ENCODE results near the gene ERBB4.

ERBB4 gene

GRCh38 chr2:212364112-212364985 is 174.3 kb downstream of the ERBB4 start:
- DNase-seq (ENCODE audit: low read depth, low spot score), result no peak

GRCh38 chr2:212361174-212361756 is 177.3 kb downstream of the ERBB4 start:
- no peak for DNase-seq (ENCODE audit: low read depth, low spot score)

- no peak for DNase-seq (ENCODE audit: low read depth, low spot score)
These were observed 178.5 kb downstream of the ERBB4 start for GRCh38 chr2:212360068-212360460.

- no peak for DNase-seq (ENCODE audit: low read depth, low spot score)
These were observed 179.1 kb downstream of the ERBB4 start for GRCh38 chr2:212359425-212360067.

- DNase-seq (ENCODE audit: low read depth, low spot score), result no peak
These were observed 181.0 kb downstream of the ERBB4 start for GRCh38 chr2:212357606-212358005.

- DNase-seq (ENCODE audit: low read depth, low spot score), result no peak
These were observed 184.2 kb downstream of the ERBB4 start for GRCh38 chr2:212354382-212354781.

GRCh38 chr2:212348501-212348900 is 190.1 kb downstream of the ERBB4 start:
- DNase-seq (ENCODE audit: low read depth, low spot score), result no peak

GRCh38 chr2:212346865-212347264 is 191.7 kb downstream of the ERBB4 start:
- DNase-seq (ENCODE audit: low read depth, low spot score), result no peak

- DNase-seq (ENCODE audit: low read depth, low spot score), result no peak
These were observed 192.6 kb downstream of the ERBB4 start for GRCh38 chr2:212345966-212346365.

- DNase-seq (ENCODE audit: low read depth, low spot score), result no peak
These were observed 194.5 kb downstream of the ERBB4 start for GRCh38 chr2:212344131-212344530.

GRCh38 chr2:212343167-212343566 is 195.4 kb downstream of the ERBB4 start:
- DNase-seq (ENCODE audit: low read depth, low spot score), result no peak

GRCh38 chr2:212337486-212338343 is 200.9 kb downstream of the ERBB4 start:
- no peak for DNase-seq (ENCODE audit: low read depth, low spot score)

GRCh38 chr2:212337036-212337435 is 201.6 kb downstream of the ERBB4 start:
- no peak for DNase-seq (ENCODE audit: low read depth, low spot score)

GRCh38 chr2:212330263-212330662 is 208.3 kb downstream of the ERBB4 start:
- DNase-seq (ENCODE audit: low read depth, low spot score), result no peak

- no peak for DNase-seq (ENCODE audit: low read depth, low spot score)
These were observed 209.7 kb downstream of the ERBB4 start for GRCh38 chr2:212328712-212329496.

- no peak for DNase-seq (ENCODE audit: low read depth, low spot score)
These were observed 210.5 kb downstream of the ERBB4 start for GRCh38 chr2:212328136-212328535.

GRCh38 chr2:212327171-212327809 is 211.3 kb downstream of the ERBB4 start:
- DNase-seq (ENCODE audit: low read depth, low spot score), result no peak

GRCh38 chr2:212318636-212319035 is 220.0 kb downstream of the ERBB4 start:
- DNase-seq (ENCODE audit: low read depth, low spot score), result no peak

- no peak for DNase-seq (ENCODE audit: low read depth, low spot score)
These were observed 223.9 kb downstream of the ERBB4 start for GRCh38 chr2:212314680-212315079.

- DNase-seq (ENCODE audit: low read depth, low spot score), result no peak
These were observed 226.7 kb downstream of the ERBB4 start for GRCh38 chr2:212311807-212312404.
